Rectal smooth muscle tissue (tissue), 1 donor: ENCODE data around the gene ZNF26.

Source experiments
- H3K27ac ChIP-seq: one replicate; pipeline ENCODE4 v1.7.0; 2013; ENCODE audit warnings: low read depth, low read length, inconsistent platforms
- H3K27me3 ChIP-seq: one replicate; pipeline ENCODE4 v1.7.0; 2013; ENCODE audit warnings: low read length; ENCODE audit not compliant: control insufficient read depth, insufficient read depth
- H3K36me3 ChIP-seq: one replicate; pipeline ENCODE4 v1.7.0; 2013; ENCODE audit warnings: low read length; ENCODE audit not compliant: control insufficient read depth, insufficient read depth
- H3K4me1 ChIP-seq: one replicate; pipeline ENCODE4 v1.7.0; 2013; ENCODE audit warnings: low read length; ENCODE audit not compliant: control insufficient read depth, insufficient read depth
- H3K4me3 ChIP-seq: one replicate; pipeline ENCODE4 v1.7.0; 2013; ENCODE audit warnings: low read length
- H3K9ac ChIP-seq: one replicate; pipeline ENCODE4 v1.7.0; 2013; ENCODE audit warnings: low read length

ZNF26 gene

GRCh38 chr12:133046698-133047097, 60.5 kb downstream of the ZNF26 start:
- no peaks in the 10 kb centered on the region for H3K27me3 ChIP-seq
- H3K27ac ChIP-seq = no peak overlapping the region
- no peaks in the 10 kb centered on the region for H3K4me1 ChIP-seq
- H3K4me3 ChIP-seq = no peak overlapping the region
- H3K9ac ChIP-seq = no peak overlapping the region
- H3K36me3 ChIP-seq = peaks cover 60% of the 10 kb centered on the region

- H3K4me3 ChIP-seq = peak overlapping the region; percentile 14
- no peak overlapping the region for H3K9ac ChIP-seq
Observed at GRCh38 chr12:133057446-133057845, 71.3 kb downstream of the ZNF26 start.

GRCh38 chr12:133058203-133059113, 72.3 kb downstream of the ZNF26 start:
- no peaks in the 10 kb centered on the region for H3K27me3 ChIP-seq
- no peaks in the 10 kb centered on the region for H3K4me1 ChIP-seq
- H3K9ac ChIP-seq = no peak overlapping the region
- peak overlapping the region; percentile 30 for H3K4me3 ChIP-seq
- H3K36me3 ChIP-seq = peaks cover 28% of the 10 kb centered on the region
- no peak overlapping the region for H3K27ac ChIP-seq

More at GRCh38 chr12:133057446-133057845, 71.3 kb downstream of the ZNF26 start:
- no peaks in the 10 kb centered on the region for H3K4me1 ChIP-seq
- no peak overlapping the region for H3K27ac ChIP-seq
- H3K36me3 ChIP-seq = peaks cover 36% of the 10 kb centered on the region
- H3K27me3 ChIP-seq = no peaks in the 10 kb centered on the region

GRCh38 chr12:133061954-133062353, 75.8 kb downstream of the ZNF26 start:
- H3K27ac ChIP-seq = no peak overlapping the region
- H3K36me3 ChIP-seq = peaks cover 20% of the 10 kb centered on the region
- H3K9ac ChIP-seq = no peak overlapping the region
- H3K4me3 ChIP-seq = no peak overlapping the region
- no peaks in the 10 kb centered on the region for H3K4me1 ChIP-seq
- no peaks in the 10 kb centered on the region for H3K27me3 ChIP-seq

- Histone ChIP-seq H3K27me3 (no peaks in the 10 kb centered on the region), H3K4me1 (no peaks in the 10 kb centered on the region), H3K36me3 (peaks cover 9% of the 10 kb centered on the region), H3K9ac (no peak overlapping the region), H3K4me3 (no peak overlapping the region), H3K27ac (no peak overlapping the region)
Observed at GRCh38 chr12:133063556-133063955, 77.4 kb downstream of the ZNF26 start.

- Histone ChIP-seq H3K4me3 (no peak overlapping the region), H3K27me3 (no peaks in the 10 kb centered on the region), H3K36me3 (no peaks in the 10 kb centered on the region), H3K4me1 (no peaks in the 10 kb centered on the region), H3K9ac (no peak overlapping the region), H3K27ac (no peak overlapping the region)
Observed at GRCh38 chr12:133073836-133074235, 87.7 kb downstream of the ZNF26 start.
